Measurements from ENCODE around the gene MRTFB. TPM values are rescaled to one million over a fixed set of nuclear protein-coding genes. Genes with fewer than 3 reads are reported as not detected.
A peak's percentile ranks its signal among the peaks of the same experiment; 100 is the strongest.

The MRTFB gene
- total and polyA plus RNA-seq, 2 of the 13 experiments (the other 11 are each of a cell fraction or from before 2014, with no cell fraction given): 11.4 to 14.0 TPM

DNA sequence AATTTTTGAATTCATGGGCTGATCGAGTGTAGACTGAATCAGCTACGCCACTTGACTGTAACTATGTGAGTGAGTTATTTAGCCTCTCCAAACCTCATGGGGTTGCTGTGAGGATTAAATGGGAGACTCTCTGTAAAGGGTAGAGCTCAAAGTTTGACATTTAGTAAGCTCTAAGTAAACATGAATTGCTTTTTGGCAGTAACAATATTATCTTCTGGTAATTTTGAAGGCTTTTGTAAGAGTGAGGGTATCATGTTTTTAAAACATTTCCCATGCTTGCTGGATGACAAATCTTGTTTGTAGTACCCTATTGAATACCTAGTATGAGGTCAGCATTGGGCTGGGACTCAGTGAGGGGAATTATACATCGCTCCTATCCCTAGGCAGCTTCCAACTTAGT lies 35.3 kb downstream of the MRTFB start (continued):
- TF ChIP-seq, protein P1, sequence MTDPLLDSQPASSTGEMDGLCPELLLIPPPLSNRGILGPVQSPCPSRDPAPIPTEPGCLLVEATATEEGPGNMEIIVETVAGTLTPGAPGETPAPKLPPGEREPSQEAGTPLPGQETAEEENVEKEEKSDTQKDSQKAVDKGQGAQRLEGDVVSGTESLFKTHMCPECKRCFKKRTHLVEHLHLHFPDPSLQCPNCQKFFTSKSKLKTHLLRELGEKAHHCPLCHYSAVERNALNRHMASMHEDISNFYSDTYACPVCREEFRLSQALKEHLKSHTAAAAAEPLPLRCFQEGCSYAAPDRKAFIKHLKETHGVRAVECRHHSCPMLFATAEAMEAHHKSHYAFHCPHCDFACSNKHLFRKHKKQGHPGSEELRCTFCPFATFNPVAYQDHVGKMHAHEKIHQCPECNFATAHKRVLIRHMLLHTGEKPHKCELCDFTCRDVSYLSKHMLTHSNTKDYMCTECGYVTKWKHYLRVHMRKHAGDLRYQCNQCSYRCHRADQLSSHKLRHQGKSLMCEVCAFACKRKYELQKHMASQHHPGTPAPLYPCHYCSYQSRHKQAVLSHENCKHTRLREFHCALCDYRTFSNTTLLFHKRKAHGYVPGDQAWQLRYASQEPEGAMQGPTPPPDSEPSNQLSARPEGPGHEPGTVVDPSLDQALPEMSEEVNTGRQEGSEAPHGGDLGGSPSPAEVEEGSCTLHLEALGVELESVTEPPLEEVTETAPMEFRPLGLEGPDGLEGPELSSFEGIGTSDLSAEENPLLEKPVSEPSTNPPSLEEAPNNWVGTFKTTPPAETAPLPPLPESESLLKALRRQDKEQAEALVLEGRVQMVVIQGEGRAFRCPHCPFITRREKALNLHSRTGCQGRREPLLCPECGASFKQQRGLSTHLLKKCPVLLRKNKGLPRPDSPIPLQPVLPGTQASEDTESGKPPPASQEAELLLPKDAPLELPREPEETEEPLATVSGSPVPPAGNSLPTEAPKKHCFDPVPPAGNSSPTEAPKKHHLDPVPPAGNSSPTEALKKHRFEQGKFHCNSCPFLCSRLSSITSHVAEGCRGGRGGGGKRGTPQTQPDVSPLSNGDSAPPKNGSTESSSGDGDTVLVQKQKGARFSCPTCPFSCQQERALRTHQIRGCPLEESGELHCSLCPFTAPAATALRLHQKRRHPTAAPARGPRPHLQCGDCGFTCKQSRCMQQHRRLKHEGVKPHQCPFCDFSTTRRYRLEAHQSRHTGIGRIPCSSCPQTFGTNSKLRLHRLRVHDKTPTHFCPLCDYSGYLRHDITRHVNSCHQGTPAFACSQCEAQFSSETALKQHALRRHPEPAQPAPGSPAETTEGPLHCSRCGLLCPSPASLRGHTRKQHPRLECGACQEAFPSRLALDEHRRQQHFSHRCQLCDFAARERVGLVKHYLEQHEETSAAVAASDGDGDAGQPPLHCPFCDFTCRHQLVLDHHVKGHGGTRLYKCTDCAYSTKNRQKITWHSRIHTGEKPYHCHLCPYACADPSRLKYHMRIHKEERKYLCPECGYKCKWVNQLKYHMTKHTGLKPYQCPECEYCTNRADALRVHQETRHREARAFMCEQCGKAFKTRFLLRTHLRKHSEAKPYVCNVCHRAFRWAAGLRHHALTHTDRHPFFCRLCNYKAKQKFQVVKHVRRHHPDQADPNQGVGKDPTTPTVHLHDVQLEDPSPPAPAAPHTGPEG (CRISPR knock-in tag; IDR thresholded peaks at IDR 0.05): no peak
- TF ChIP-seq ZNF143 (CRISPR knock-in tag; IDR thresholded peaks at IDR 0.05) (no peak), NFIC (IDR thresholded peaks at IDR 0.05; ENCODE audit: low read length) (0 out of 2 replicates have a peak, but pooled peaks have one; percentile 41), EP300 (IDR thresholded peaks at IDR 0.05; ENCODE audit: low read depth in 2 of 2, low read length in 2 of 2) (peak in 1 of 2 experiments; percentile 58; a peak in 1 of 4 replicates), EP300 (CRISPR knock-in tag; IDR thresholded peaks at IDR 0.05; ENCODE audit: borderline replicate concordance) (no peak), ZNF337 (CRISPR knock-in tag; IDR thresholded peaks at IDR 0.05; ENCODE audit: borderline replicate concordance, low read depth) (no peak), THAP11 (CRISPR knock-in tag; IDR thresholded peaks at IDR 0.05) (no peak), NKX3-1 (CRISPR knock-in tag; IDR thresholded peaks at IDR 0.05) (no peak), PLRG1 (conservative IDR thresholded peaks at IDR 0.05) (no peak), ZNF577 (CRISPR knock-in tag; IDR thresholded peaks at IDR 0.05; ENCODE audit: borderline replicate concordance, low read depth) (no peak), ZBTB3 (CRISPR knock-in tag; IDR thresholded peaks at IDR 0.05; ENCODE audit: borderline replicate concordance, low read depth) (no peak), MEIS2 (CRISPR knock-in tag; IDR thresholded peaks at IDR 0.05) (no peak), ZNF256 (CRISPR knock-in tag; conservative IDR thresholded peaks at IDR 0.05) (no peak), ZNF549 (CRISPR knock-in tag; IDR thresholded peaks at IDR 0.05) (no peak), CEBPB (IDR thresholded peaks at IDR 0.05; ENCODE audit: borderline replicate concordance, low read depth, low read length) (no peak), SAP130 (CRISPR knock-in tag; IDR thresholded peaks at IDR 0.05; ENCODE audit: low read depth) (peak; percentile 71), POLR2AphosphoS5 (IDR thresholded peaks at IDR 0.05; ENCODE audit: low read depth, low read length) (no peak)
- TF ChIP-seq, protein P2, sequence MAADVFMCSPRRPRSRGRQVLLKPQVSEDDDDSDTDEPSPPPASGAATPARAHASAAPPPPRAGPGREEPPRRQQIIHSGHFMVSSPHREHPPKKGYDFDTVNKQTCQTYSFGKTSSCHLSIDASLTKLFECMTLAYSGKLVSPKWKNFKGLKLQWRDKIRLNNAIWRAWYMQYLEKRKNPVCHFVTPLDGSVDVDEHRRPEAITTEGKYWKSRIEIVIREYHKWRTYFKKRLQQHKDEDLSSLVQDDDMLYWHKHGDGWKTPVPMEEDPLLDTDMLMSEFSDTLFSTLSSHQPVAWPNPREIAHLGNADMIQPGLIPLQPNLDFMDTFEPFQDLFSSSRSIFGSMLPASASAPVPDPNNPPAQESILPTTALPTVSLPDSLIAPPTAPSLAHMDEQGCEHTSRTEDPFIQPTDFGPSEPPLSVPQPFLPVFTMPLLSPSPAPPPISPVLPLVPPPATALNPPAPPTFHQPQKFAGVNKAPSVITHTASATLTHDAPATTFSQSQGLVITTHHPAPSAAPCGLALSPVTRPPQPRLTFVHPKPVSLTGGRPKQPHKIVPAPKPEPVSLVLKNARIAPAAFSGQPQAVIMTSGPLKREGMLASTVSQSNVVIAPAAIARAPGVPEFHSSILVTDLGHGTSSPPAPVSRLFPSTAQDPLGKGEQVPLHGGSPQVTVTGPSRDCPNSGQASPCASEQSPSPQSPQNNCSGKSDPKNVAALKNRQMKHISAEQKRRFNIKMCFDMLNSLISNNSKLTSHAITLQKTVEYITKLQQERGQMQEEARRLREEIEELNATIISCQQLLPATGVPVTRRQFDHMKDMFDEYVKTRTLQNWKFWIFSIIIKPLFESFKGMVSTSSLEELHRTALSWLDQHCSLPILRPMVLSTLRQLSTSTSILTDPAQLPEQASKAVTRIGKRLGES (CRISPR knock-in tag; IDR thresholded peaks at IDR 0.05; ENCODE audit: borderline replicate concordance): no peak
- TF ChIP-seq, protein P3, sequence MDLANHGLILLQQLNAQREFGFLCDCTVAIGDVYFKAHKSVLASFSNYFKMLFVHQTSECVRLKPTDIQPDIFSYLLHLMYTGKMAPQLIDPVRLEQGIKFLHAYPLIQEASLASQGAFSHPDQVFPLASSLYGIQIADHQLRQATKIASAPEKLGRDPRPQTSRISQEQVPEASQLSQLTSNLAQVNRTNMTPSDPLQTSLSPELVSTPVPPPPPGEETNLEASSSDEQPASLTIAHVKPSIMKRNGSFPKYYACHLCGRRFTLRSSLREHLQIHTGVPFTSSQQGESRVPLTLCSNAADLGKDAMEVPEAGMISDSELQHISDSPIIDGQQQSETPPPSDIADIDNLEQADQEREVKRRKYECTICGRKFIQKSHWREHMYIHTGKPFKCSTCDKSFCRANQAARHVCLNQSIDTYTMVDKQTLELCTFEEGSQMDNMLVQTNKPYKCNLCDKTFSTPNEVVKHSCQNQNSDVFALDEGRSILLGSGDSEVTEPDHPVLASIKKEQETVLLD (CRISPR knock-in tag; IDR thresholded peaks at IDR 0.05; ENCODE audit: low read depth): no peak
- TF ChIP-seq, protein P4, sequence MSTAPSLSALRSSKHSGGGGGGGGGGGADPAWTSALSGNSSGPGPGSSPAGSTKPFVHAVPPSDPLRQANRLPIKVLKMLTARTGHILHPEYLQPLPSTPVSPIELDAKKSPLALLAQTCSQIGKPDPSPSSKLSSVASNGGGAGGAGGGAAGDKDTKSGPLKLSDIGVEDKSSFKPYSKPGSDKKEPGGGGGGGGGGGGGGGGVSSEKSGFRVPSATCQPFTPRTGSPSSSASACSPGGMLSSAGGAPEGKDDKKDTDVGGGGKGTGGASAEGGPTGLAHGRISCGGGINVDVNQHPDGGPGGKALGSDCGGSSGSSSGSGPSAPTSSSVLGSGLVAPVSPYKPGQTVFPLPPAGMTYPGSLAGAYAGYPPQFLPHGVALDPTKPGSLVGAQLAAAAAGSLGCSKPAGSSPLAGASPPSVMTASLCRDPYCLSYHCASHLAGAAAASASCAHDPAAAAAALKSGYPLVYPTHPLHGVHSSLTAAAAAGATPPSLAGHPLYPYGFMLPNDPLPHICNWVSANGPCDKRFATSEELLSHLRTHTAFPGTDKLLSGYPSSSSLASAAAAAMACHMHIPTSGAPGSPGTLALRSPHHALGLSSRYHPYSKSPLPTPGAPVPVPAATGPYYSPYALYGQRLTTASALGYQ (CRISPR knock-in tag; IDR thresholded peaks at IDR 0.05): no peak

Measured in HepG2 (cell line).